Fibroblast of pulmonary artery (primary cell): ENCODE measurements around the gene NR5A1.

Source experiments
- DNase-seq: peaks from one replicate; pipeline ENCODE4 v3.0.0-alpha.2; 2010; ENCODE audit warnings: low read depth
- H3K4me3 ChIP-seq: replicated peaks from 2 replicates; pipeline ENCODE4 v1.5.1; 2011; ENCODE audit warnings: low read depth, mild to moderate bottlenecking, control low read depth, low read length, moderate library complexity
- TF ChIP-seq, protein P1 (sequence below): IDR thresholded peaks from 2 replicates; pipeline ENCODE4 v1.5.1; 2011; ENCODE audit warnings: mild to moderate bottlenecking, control low read depth, low read length, inconsistent platforms; ENCODE audit errors: missing control alignments

NR5A1 gene

DNA sequence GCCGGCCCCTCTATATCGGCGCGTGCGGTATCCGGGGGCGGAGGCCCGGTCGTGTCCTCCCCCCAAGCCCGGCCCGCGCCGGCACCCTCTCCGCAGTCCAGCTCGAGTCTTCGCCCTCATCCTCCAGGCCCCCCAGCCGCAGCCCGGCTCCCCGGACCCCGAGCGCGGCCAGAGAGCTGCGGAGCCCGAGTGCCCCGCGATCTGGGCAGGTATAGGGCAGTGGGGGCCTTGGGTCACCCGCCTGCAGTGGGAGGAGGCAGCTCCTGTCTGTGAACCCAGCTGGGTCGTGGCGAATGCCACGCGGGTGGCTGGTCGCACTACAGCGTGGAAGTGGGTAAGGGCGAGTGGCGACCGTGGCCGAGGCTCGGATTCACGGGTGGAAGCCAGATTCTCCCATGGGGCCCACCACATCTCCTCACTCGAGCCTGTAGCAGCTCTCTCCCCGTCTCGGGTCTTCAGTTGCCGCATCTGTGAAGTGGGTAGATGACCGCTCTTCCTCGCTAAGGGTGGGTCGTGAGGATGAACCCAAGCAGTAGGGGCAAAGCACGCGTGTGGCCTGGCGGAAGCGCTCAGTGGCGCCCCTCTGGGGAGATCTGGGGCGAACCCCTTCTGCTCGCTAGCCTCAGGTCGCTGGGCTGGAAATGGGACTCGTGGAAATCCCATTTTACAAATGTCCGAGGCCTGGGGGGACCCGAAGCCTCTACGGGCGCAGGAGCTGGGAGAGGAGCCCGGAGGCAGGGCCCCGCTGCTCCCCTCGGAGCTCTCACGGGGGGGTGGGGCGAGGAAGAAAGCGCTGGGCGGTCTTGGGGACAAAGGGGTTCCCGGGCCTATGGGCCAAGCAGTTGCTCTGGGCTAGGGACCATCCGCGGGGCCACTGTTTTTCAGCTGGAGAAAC, 1.9 kb downstream of the NR5A1 start:
- TF ChIP-seq, protein P1, sequence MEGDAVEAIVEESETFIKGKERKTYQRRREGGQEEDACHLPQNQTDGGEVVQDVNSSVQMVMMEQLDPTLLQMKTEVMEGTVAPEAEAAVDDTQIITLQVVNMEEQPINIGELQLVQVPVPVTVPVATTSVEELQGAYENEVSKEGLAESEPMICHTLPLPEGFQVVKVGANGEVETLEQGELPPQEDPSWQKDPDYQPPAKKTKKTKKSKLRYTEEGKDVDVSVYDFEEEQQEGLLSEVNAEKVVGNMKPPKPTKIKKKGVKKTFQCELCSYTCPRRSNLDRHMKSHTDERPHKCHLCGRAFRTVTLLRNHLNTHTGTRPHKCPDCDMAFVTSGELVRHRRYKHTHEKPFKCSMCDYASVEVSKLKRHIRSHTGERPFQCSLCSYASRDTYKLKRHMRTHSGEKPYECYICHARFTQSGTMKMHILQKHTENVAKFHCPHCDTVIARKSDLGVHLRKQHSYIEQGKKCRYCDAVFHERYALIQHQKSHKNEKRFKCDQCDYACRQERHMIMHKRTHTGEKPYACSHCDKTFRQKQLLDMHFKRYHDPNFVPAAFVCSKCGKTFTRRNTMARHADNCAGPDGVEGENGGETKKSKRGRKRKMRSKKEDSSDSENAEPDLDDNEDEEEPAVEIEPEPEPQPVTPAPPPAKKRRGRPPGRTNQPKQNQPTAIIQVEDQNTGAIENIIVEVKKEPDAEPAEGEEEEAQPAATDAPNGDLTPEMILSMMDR, result no peak
- no peak for DNase-seq
- H3K4me3 ChIP-seq, result no peak overlapping the region

DNA sequence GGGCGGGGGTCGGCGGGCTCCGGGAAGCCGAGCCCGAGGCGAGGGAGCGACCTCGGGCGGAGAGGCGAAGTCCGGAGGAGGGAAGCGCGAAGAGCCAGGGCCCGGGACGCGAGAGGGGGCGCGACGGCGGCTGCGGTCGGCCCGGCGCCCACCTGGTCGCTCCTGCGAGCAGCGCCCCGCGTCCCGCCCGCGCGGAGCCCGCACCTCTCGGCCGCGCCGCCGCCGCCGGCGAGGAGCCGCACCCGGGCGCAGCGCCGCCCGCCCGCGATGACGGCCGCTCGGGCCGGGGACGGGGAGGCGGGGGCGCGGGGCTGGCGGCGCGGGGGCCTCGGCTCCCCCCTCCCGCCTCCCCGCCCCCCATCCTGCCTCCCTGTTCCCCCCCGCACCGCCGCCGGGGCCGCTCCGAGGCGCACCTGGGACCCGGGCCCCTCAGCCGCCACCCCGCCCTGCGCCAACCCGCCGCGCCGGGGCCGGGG, 2.6 kb downstream of the NR5A1 start:
- no peak for DNase-seq
- TF ChIP-seq, protein P1, result no peak
- no peak overlapping the region for H3K4me3 ChIP-seq

DNA sequence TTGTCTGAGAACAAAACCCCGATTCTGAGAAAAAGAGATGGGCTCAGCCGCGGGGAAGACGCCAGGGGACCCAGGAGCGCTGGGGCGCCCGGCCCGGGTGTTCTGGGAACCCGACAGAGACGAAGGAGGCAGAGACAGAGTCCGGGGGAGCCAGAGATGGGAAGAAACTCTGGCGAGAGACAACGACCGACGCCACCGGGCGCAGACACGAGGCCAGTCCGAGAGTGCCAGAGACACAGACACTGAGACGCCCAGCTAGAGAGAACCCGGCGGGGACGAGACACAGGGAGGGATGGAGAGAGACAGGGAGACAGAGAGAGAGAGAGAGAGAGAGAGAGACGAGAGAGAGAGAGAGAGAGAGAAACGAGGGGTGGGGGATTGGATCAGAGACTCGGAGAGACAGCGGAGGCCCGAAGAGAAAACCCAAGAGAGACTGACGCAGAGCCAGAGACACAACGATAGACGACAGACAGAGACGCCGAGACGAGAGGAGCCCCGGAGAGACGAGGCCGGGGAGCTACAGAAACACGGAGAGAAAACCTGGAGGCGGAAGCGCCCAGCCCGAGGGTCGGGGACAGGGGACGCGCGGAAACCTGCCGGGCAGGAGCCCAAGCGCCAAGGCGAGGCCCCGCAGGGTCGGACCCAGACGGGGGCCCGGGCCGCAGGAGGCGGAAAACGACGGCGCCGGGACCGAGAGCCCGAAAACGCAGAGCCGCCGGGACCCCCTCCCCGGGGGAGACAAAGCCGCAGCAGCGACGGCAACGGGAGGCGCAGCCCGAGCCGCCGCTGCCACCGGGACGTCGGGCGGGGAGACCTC, 3.3 kb downstream of the NR5A1 start:
- no peak for DNase-seq
- no peak overlapping the region for H3K4me3 ChIP-seq
- TF ChIP-seq, protein P1, result no peak

DNA sequence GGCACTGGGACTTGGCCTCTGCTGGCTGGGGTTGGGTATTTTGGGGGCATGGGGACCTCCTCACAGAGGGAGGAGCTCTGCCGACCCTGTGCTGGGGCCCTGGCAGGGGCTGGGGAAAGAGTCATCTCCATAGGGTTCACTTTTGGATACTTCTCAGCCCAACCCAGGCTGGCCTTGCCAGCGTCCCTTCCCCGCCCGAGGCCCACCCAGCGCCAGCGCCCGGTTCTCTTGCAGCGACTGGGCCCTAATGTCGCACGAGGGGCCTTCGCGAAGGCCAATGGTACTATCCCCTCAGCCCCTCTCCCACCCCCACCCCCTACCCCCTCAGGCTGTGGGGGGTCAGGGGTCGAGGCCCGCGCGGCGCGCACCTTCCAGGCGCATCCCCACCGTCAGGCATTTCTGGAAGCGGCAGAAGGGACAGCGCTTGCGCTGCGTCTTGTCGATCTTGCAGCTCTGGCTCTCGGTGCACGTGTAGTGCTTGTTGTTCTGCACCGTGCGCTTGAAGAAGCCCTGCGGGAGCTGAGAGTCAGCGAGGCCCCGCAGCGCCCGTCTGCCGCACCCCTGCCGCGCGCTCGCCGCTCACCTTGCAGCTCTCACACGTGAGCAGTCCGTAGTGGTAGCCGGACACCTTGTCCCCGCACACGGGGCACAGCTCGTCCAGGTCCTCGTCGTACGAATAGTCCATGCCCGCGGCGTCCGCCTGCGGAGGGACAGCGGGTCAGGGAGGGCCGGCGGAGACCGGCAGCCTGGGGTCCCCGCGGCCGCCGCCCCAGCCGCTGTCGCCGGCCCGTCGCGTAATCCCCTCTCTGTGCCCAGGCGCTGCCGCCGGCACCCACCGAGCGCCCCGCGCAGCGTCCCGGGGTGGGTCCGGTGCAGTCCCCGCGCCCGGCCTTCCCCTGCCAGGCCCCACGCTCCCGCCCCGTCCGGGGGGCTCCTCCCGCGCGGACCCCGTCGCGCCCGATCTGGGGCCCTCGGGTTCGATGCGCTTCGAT, 4.2 kb downstream of the NR5A1 start:
- peak; percentile 6 for DNase-seq
- TF ChIP-seq, protein P1, result no peak
- no peak overlapping the region for H3K4me3 ChIP-seq

DNA sequence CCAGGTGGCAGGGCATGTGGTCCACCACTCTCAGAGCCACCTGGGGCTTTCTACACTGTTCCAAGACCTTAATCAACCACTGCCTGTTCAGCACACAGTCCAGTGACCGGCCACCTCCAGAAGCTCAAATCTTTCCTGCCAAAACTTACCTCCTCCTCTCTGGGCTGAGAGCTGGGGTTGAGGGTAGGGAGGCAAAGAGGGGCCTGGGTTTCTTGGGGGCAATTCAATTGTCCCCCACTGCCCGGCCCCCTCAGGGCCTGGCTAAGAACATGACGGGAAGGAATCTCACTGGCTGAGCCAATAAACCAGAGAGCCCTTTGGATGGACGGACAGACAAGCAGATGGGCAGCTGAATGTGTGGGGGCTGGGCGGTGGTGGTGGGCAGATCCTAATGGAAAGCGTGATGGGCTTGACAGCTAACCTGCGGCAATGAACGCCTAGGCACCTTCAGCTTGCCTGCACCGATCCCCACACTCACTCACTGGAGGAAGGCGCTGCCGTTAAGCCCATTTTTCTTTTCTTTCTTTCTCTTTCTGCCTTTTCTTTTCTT, 5.4 kb downstream of the NR5A1 start:
- TF ChIP-seq, protein P1, result no peak
- DNase-seq, result no peak
- no peak overlapping the region for H3K4me3 ChIP-seq
